GM21526 (cell line): ENCODE data around the gene GP9.

ENCODE experiments used
- ATAC-seq: cut with Tn5 transposase; IDR thresholded peaks from one replicate; pipeline ENCODE4 v1.9.1; 2021; ENCODE audit warnings: moderate library complexity; ENCODE audit not compliant: unreplicated experiment, low FRiP score

GP9 gene

DNA sequence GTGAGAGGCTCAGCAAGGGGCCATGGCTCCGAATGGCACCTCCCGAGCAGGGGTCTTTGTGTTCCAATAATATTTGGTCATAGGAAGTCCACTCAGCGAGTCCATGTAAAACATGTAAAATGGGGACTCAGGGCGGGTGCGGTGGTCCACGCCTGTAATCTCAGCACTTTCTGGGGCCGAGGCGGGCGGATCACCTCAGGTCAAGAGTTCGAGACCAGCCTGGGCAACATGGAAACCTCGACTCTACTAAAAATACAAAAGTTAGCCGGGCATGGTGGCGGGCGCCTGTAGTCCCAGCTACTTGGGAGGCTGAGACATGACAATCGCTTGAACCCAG is 33.1 kb upstream of the GP9 start:
- ATAC-seq: no peak

- ATAC-seq: no peak
These were observed 31.7 kb upstream of the GP9 start for GRCh38 chr3:129028866-129029265.

- ATAC-seq: no peak
These were observed 30.0 kb upstream of the GP9 start for GRCh38 chr3:129030611-129031010.

DNA sequence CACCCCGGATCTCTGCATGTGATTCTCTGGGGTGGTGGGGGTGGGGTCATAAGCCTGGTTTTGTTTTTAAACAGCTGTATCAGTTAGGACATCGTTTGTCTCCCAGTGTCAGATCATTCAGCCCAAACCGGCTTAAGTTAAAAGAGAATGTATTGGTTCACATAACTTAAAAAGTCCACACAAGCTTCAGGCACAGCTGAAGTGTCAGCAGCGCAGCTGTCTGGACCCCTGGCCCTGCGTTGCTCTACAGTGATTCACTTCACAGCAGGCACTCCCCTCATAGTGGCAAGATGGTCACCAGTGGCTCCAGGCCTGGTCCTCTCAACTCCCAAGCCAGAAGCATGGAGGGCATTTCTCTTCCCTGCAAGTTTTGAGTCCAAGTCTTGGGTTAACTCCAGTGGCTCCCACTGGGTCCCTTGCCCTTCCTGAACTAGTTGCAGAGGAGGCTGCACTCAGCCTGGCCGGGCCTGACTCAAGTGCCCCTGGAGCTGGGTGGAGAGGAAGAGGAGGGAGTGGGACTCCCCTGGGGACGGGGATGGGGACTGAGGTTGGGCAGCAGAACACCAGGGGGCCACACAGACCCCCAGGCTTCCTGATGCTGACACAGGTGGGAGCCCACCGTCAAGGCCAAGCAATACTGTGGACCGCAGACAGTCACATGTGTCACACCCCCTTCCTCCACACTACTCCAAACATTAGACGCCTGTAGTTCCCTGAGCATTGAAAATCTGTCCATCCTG is 28.9 kb upstream of the GP9 start:
- no peak for ATAC-seq

- ATAC-seq: no peak
These were observed 27.9 kb upstream of the GP9 start for GRCh38 chr3:129032716-129033115.

DNA sequence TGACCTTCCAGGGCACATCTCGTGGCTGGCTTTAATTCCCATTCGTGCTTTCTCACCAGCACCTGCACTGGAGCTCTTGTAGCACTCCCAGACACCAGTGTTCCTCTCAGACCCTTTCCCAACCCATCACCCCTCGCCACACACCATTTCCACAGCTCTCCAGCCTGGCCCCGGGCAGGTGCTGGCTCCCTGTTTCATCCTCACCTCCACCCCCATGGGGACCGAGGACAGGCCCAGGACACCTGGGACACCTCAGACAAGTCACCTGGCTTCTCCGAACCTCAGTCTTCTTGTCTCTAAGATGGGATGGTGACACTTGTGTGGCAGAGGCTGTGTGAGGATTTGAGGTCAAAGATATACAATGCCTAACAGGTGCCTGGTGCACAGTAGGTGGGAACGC is 27.4 kb upstream of the GP9 start:
- no peak for ATAC-seq

DNA sequence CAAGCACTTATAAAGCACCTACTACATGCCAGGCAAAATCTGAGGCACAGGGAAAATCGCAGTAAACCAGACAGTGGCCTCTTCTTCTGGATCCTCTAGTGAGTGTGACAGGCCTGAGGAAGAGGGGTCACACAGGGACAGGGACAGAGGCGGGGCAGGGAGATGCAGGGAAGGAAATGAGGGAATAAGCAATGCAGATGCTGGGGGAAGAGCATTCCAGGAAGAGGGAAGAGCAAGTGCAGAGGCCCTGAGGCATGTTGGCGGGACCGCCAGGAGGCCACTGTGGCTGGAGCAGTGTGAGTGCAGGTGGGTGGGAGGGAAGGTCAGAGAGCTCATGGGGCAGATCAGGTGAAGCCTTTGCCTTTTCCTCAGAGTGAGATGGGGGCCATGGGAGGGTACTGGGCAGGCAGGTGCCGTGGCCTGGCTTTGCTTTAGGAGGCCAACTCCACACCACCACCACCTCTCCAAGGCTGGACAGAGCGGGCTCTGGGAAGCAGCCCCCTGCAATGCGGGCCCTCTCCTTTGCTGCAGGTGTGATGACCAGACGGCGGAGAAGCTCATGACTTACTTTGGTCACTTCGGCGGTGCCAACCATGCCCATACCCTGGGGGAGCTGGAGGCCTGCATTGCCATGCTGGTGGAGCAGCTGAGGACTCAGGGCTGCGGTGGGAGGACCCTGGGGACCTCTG is 26.8 kb upstream of the GP9 start:
- ATAC-seq: no peak

DNA sequence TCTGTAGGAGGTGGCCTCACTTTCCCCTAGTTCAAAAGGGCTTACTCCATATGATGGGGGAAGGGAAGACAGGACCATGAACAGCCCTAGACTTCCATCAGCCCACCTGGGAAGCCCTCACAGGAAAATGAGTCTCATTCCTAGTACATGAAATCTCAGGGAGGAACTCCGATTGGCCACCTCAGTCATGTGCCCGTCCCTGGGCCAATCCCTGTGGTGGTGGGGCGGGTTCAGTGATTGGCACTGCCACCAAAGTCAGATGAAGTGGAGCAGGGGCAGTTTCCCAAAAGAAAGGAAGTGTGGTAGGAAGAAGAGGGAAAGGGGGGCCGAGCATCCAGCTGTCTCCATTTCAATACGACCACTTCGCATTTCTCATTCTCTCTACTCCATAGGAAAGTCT is 25.9 kb upstream of the GP9 start:
- no peak for ATAC-seq

- ATAC-seq: no peak
These were observed 25.0 kb upstream of the GP9 start for GRCh38 chr3:129035360-129036221.

DNA sequence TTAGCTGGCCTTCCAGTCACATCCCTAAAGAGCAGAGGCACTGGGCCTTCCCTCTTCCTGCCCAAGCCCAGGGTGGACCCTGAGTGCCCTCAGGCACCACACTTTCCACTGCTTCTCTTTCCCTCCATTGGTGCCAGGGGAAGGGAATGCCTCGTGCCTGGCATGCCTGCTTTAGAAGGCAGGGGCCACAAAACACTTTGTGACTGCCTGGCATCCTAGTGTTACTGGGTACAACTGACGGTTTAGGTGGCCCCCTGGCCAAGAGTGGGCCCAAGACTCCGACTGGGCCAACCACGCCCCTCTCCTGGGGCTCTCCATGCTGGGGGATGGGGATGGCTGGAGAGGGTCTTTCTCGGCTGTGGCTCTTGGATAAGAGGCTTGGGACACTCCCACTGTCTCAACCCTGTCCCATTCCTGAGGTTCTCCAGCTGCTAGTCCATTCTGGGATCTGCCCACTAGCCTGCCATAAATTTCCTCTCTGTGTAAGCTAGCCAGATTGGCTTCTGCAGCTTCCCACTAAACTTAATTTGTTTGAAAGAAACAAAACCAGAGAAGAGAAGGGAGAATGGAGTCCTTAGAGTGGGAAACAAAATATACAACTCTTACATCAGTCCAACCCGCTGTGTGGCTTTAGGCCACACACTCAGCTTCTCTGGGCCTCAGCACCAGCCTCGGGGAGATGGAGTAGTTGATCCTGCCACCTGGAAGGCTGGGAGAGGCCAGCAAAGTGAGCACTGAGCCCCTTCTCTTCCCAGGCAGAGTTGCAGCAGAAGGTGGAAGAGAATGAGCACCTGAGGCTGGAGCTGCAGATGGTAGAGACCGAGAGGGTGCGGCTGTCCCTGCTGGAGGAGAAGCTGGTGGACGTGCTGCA is 24.1 kb upstream of the GP9 start:
- no peak for ATAC-seq

DNA sequence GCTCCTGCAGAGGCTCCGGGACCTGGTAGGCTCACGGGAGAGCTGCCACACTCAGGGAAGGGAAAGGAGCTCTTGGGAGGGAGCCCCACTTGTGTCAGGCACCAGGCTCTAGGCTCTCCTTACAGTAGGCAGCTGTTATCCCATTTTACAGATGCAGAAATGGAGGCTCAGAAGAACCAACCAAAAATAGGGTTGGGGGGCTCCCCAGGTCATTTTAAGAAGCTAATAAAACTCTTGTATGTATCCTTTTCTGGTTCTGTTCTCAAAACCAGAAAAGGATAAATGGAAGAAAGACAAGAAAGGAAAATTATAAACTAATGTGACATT is 23.5 kb upstream of the GP9 start:
- ATAC-seq: no peak

DNA sequence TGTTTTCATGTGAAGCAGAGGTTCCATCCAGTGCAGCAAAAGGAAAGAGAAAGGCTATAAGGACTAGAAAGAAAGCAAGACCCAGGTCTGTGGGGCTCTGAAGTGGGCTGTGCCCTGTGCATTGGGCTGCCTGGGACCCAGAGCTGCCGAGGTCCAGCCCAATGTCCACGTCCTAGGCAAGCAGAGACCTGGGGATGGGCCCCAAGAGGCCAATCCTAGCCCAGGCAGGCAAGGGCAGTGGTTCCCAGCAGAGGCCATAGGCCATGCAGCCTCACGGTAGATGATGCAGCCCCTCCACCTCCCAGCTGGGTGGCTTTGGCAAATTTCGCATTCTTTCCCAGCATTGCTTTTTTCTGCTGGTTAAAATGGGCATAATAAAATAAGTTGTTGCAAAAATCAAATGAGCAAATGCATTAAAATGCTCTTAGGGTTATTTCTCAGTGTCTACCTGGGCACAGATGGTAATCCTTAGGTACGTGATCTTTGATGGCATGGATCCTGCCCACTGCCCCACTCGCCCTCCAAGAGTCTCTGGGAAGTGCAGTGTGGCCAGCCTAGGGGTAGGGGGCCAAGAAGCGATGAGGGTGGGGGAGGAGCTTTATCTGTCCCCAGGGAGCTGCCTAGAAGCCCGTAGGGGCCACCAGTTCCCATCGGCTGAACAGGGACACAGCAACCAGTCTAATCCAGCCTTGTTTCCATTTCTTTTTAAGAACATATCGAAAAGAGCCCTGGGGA is 22.3 kb upstream of the GP9 start:
- ATAC-seq: no peak

GRCh38 chr3:129039271-129040038 is 21.1 kb upstream of the GP9 start:
- ATAC-seq: no peak

- no peak for ATAC-seq
These were observed 20.6 kb upstream of the GP9 start for GRCh38 chr3:129040039-129040336.

- no peak for ATAC-seq
These were observed 19.8 kb upstream of the GP9 start for GRCh38 chr3:129040579-129041300.

- ATAC-seq: no peak
These were observed 14.9 kb upstream of the GP9 start for GRCh38 chr3:129045675-129046036.

GRCh38 chr3:129046037-129046731 is 14.4 kb upstream of the GP9 start:
- no peak for ATAC-seq
